SKM-1 (cell line): ENCODE data around the gene RASGRP4.
"Not testable (repeated sequence)": the region's sequence is repeated elsewhere in the genome, so short reads cannot be mapped to it uniquely, and the experiment has no call there.

ENCODE experiments used
- DNase-seq: peaks from one replicate; lab custom pipeline; 2025; ENCODE audit not compliant: unreplicated experiment; lab: John Stamatoyannopoulos, UW

Gene RASGRP4

DNA sequence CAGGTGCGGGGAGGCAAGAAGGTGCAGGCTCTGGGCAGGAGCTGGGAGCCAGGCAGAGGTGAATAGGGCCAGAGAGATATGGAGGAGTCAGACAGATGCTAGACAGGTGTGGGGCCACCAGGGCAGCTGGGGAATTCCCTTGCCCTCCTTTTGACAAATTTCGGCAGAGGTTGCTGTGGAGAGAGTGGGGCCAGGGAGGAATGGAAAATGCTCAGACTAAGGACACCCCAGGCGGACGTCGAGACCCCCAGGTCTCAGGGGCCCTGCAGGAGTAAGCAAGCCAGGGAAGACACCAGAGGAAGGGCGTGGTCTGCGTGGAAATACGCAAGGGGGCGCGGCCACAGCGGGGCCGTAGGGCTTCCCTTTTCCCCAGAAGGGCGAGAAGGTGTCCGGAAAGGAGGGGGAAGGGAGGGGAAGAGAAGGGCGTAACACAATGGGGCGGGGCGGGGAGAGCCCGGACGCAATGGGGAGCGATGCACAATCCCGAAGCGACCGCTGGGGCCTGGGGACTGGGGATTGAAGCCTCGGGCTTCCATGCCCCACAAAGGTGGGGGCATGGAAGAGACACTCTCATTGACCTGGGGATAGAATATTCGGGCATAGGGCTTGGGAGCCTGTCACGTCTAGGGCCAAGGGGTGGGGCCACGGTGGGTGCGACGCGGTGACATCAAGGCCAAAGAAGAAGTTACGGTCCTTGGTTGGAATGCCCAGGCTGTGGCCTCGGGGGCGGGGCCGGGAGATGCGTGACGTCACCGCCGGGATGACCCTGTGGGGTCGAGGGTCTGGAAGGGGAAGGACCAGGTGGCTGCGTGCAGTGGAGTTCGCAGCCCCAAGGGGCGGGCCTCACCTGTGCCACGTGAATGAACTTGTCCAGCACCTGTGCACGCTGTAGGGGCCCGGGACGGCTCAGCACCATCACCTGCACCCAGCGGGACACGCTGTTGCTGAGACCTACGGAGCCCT, 8.2 kb downstream of the RASGRP4 start:
- no peak for DNase-seq

DNA sequence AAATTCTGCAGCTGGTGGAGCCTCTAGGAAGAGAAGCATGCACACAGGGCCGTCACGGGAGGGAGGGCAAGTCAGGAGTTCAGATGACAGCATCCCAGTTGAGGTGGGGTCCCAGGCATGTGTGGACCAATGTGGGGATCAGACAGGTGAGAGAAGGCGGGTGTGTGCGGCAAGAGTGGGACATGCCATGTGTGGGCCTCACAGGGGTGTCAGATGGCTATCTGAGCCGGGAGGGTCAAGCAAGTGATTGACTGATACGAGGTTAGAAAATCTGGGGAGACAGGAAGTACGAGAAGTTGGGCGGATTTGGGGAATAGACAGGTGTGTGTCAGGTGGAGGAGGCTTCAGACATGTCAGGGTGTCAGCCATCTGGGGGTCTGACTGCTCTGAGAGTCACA, 8.9 kb downstream of the RASGRP4 start:
- DNase-seq, result no peak

DNA sequence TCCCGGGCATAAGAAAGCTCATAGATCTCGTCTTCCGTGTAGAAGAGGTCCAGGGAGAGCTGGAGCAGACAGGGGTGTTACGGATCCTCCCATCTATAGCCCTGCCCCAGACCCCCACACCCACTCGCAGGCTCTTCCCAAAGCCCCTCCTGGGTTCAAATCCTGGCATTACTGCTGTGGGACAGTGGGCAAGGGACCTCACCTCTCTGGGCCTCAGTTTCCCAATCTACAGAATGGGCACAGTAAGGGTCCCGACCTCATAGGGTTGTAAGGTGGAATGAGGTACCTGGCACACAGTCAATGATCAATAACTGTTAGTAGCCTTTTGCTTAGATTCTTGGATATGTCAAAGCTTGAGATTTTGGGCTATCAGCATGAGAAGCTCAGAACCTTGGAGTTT, 12.6 kb downstream of the RASGRP4 start:
- DNase-seq, result no peak

DNA sequence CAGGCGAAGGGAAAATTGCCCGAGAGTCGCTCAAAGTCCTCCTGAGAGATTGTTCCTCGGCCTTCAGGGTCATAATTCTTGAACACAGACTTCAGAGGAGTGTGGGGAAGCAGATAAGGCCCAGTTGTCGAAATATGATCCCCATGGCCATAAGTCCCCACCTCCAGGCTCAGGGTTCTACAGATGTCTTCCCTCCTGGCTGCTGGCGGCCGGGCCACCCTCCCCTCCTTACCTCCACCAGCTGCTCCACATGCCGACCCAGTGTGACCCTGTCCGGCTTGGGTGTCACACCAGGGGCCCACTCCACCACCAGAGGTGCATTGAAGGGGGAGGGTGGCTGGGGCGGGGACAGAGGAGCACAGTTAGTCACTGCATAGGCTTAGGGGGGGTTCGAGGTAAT, 13.1 kb downstream of the RASGRP4 start:
- DNase-seq, result no peak

DNA sequence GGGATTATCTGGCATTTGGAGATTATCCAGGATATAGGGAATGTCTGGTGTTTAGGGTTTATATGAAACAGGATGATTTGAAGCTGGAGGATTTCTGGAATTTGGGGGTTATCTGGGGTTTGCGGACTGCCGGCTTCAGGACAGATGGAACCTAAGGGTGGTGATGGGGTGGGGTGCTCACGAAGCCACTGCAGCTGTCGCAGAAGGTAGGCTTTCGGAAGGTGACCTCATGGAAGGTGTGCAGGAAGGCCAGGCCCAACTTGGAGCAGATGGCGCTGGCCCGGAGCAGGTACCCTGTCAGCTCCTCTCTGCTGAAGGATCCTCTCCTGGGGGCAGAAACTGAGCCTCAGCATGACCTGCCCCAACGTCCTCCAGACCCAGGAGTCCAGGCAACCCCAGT, 13.5 kb downstream of the RASGRP4 start:
- DNase-seq, result no peak

DNA sequence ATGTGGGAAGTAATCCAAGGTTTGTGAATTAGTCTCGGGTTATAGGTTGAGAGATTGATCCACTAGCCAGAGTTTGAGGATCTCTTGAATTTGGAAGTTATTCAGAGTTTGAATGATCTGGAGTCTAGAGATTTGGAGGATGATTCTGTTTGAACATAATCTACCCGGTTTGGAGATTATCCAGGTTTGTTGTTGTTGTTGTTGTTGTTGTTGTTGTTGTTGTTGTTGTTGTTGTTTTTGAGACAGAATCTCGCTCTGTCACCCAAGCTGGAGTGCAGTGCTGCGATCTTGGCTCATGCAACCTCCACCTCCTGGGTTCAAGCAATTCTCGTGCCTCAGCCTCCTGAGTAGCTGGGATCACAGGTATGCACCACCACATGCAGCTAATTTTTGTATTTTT, 14.1 kb downstream of the RASGRP4 start:
- not testable (repeated sequence) for DNase-seq

DNA sequence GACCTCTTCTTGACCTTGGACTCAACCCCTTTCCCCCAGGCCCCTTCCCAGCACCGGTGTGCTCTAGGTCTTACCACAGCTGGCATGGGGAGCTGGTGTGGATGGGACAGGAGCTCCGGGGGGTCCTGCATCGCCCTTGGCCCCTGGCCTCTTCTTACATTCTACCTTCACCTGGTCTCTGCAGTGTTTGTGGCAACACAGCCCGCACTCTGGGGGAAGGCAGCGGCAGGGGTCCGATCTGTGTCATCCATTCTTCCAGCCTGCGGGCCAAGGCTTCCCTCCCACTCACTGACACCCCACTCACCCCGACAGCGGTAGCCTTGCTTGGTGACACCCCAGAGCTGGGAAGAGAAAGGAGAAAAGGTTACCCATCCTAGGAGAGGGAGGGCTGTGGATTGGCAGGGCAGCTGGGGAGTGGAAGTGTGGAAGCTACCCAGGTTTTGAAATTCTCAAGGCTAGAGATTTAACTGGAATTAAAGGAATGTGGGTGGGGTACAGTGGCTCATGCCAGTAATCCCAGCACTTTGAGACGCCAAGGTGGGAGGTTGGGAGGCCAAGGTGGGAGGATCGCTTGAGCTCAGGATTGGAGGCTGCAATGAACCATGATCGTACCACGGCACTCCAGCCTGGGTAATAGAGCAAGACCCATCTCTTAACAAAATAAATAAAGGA, 14.8 kb downstream of the RASGRP4 start:
- DNase-seq, result no peak

DNA sequence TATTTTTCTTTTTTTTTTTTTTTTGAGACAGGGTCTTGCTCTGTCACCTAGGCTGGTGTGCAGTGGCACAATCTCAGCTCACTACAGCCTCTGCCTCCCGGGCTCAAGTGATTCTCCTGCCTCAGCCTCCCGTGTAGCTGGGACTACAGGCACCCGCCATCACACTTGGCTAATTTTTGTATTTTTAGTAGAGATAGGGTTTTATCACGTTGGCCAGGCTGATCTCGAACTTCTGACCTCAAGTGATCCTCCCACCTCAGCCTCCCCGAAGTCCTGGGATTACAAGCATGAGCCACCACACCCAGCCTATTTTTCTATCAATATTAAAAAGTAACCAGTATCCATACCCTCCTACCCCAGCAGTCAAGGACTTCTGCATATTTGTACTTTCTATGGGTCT, 15.6 kb downstream of the RASGRP4 start:
- not testable (repeated sequence) for DNase-seq

DNA sequence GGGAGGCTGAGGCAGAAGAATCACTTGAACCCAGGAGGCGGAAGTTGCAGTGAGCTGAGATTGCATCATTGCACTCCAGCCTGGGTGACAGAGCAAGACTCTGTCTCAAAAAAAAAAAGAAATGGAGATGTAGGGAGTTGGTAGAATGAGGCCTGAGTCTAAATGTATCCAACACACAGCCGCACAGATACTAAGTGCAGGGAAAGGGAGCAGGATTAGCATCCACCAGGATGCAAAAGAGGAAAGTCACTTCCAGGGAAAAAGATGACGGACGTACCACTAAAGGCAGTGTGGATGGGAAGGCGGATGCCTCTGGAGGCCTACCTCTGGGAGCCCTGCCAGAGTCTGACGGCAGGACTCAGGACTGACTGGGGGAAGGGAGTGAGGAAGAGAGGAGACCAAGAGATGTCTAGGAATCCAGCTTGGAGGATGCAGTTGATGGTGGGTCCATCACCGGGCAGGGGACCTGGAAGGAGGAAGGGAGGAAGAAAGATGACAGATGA, 16.3 kb downstream of the RASGRP4 start:
- no peak for DNase-seq

DNA sequence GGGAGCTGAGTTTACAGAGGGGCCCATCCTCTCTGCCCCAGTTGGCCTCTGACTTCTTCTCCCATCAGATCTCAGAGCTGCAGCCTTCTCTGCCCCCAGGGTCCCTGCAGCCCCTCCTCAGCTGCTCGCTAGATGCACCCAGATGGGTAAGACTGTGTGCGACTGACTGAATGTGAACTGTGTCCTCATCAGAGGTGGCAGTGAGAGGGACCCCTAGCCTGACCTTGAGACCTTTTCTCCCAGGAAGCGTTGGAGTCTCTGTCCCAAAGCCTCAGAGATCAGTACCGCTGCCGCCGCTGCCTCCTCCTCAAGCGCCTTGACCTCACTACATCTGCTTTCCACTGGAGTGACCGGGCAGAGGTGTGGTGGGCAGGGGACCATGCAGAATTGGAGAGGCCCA, 20.7 kb downstream of the RASGRP4 start:
- no peak for DNase-seq

DNA sequence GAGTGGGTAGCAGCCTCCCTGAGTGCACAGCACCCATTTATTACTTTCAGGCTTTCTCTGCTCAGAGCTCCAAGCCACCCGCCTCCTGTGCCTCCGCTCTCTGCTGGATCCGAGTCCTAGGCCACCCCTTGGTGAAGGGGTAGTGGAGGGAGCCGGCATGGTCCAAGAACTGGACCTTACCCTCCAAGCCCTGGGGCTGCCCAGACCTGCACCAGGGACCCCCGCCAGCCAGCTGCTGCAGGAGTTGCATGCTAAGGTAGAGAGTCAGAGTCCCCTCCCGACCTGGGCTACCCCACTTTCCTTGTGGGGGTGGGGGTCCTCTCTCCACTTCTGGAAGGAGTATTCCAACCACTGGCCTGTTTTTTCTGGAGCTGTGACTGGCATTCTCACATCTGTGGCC, 21.2 kb downstream of the RASGRP4 start:
- DNase-seq, result no peak

DNA sequence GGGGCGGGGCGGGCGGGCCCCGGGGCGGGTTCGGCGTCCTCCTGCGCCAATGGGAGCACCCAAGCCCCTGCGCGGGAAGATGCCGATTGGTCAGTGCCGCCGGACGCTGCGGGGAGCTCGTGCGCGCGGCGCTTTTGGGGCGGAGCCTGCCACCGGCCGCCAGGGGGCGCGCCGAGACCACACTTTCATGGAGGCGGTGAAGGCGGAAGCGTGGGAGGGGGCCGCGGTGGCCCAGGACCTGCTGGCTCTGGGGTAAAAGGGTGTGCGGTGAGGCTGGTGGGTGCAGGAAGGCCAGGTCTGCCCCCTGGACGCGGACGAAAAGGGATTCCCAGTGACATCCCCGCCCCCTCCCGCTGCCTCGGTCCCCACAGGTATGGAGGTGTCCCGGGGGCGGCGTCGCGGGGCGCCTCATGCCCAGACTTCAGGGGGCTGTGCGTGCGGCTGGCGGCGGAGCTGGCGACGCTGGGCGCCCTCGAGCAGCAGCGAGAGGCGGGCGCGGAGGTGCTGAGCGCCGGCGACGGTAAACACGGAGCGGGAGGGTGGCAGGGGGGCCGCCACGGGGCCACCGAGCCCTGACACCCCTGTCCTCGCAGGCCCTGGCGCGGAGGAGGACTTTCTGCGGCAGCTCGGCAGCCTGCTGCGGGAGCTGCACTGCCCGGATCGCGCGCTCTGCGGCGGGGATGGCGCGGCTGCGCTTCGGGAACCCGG, 22.9 kb downstream of the RASGRP4 start, which contains the start of gene FAM98C:
Gene FAM98C, plus strand, starts transcription at position 127 of the 708 bp plus-strand sequence. Its CDS starts 61 bp downstream, at position 188.
- peak; percentile 73 for DNase-seq

DNA sequence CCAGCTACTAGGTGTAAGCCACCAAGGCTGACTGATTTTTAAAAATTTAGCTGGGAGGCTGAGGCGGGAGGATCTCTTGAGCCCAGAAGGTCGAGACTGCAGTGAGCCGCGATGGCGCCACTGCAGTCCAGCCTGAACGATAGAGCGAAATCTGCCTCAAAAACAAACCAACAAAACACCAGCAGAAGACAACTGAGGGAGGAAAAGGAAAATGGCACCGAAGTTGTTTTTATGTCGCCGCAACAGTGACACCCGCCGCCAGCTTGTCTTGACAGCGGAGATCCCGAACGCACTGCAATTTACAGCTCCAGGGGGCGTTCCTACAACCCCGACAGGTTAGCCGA, 23.4 kb downstream of the RASGRP4 start:
- no peak for DNase-seq

DNA sequence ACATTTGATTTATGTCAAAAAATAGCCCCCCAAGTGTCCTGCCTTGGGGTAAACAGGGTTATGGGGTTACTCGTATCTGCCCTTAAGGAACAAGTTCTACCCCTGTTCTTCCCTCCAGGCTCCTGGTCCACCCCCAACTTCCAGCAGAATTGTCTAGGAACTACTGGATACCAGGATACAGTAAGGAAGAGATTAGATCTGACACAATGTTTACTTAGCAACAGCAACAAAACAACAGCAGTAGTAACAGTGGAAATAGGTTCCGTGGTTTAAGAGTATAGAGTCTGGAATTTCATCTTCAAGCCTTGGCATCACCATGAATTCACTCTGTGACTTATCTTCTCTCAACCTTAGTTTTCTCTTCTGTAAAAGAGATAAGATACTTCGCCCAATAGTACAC, 24.9 kb downstream of the RASGRP4 start:
- DNase-seq, result no peak

DNA sequence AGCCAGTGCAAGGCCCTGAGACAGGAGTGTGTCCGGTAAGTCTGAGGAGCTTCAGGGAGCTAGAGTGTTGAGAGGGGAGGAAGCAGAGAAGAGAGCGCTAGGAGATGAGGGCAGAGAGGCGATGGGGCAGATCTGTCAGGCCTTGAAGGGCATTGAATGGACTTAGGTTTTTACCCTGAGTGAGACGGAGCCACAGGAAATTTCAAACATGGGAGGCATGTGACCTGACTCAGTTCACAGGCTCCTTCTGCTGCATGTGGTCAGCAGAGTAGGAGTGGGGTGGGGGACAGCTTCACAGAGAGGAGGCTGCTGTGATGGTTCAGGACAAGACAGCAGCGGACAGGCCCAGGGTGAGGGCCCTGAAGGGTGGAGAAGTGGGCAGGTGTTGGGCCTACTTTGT, 25.7 kb downstream of the RASGRP4 start:
- DNase-seq, result no peak

DNA sequence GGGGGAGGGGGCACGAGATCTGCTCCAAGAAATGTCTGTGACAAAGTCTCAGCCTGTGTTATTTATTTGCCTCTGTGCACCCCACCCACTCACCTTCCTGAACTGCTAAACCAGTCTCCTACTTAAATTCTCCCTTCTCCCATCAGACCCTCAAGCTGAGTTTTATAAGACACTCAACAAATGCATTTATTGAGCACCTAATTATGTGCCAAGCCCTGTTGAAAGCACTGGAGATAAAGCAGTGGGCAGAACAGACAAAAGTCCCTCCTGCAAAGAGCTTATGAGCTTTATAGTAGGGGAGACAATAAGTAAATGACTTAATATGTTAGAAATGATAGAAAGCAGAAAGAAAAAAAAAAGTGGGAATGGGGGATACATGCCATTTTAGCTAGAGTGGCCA, 26.5 kb downstream of the RASGRP4 start:
- no peak for DNase-seq

DNA sequence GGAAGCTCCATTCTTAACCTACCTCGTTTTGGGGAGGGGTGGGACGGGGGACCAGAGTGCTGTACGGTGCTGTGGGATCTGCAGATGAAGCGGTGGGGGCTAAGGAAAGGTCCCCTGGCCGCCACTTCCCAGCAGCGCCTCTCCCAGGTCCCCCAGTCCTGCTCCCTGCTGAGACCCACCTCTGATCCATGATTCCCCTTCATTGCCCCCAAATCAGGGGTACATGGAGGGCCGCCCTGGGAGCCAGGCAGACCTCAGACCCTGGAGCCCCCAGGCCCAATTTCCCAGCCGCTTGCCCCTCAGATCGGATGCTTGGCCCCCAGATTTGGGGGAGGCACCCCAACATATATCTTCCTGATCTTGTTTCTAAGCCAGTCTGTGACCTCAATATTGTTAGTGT, 26.9 kb downstream of the RASGRP4 start:
- no peak for DNase-seq

DNA sequence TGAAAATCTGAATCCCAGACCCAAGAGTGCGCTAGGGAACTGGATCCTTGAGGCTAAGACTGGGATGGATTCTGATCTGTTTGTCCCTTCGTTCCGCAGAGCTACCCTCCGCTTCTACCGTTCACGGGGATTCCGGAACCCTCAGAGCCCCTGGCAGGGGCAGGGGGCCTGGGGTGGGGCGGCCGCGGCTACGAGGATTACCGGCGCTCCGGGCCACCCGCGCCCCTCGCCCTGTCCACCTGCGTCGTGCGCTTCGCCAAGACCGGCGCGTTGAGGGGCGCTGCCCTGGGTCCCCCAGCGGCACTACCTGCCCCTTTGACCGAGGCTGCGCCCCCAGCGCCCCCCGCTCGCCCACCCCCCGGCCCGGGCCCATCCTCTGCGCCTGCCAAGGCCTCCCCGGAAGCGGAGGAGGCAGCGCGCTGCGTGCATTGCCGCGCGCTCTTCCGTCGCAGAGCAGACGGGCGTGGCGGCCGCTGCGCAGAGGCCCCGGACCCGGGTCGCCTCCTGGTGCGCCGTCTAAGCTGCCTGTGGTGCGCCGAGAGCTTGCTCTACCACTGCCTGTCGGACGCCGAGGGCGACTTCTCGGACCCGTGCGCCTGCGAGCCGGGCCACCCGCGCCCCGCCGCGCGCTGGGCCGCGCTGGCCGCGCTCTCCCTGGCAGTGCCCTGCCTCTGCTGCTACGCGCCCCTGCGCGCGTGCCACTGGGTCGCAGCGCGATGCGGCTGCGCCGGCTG, 30.5 kb downstream of the RASGRP4 start:
- no peak for DNase-seq

DNA sequence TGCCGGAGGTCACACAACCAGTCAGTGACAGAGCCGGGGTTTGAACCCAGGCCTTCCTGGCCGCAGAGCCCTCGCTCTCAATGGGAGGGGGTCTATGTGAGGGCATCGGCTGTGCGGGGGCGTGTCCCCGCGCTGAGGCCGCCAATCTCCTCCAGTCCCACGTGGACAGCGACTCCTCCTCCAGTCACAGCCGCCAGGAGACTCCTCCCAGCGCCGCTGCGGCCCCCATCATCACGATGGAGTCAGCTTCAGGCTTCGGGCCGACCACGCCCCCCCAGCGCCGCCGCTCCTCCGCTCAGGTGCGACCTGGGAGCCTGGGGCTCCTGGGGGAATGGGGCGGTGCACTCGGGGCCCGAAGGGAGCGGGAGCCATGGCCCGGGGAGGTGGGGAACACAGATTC, 31.5 kb downstream of the RASGRP4 start:
- DNase-seq, result no peak

DNA sequence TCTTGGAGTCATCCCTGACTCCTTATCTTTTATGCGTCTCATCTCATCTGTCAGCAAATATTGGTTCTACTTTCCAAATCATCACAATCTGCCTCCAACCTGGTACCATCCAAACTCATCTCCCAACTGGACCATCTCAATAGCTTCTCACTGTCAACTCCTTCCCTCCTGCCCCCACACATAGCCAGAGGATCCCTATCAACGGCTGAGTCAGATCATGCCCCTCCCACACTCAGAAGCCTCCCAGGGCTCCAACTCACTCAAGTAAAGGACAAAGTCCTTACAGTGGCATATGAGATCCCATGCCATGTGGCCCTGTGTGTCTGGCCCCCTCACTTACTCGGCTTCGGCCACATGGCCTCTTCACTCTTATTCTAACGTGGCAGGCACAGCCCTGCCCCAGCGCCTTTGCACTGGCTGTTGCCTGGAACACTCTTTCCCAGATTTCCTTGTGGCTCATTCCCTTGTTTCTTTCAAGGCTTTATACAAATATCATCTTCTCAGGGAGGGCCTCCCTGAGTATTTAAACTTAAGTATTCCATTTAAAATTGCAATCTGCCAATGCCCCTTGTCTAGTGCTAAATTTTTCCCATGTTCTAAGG, 33.2 kb downstream of the RASGRP4 start:
- no peak for DNase-seq
